K562 (cell line): Measurements from ENCODE around the gene PIBF1. TPM values are rescaled to one million over a fixed set of nuclear protein-coding genes. Genes with fewer than 3 reads are reported as not detected.

ENCODE experiments used
- ATAC-seq: fragments of 200-7000 bp; cut with Tn5 transposase; 3 replicates; pipeline ENCODE4 v1.9.1; 2020; ENCODE audit warnings: moderate library complexity
- BruUV-seq: library from RNA; stranded (reverse); fragments of 400-500 nt; replicated peaks from 2 replicates; lab custom pipeline; 2021; lab: Mats Ljungman, UMichigan
- CTCF ChIA-PET: fragments of 300-600 bp; formaldehyde crosslinking; extraction: SDS; loops from one replicate; lab custom pipeline; 2021; ENCODE audit warnings: low intra/inter-chr PET ratio; lab: Yijun Ruan, JAX
- POLR2A ChIA-PET: fragments of 300-600, 350-650 bp; sonication (Branson Sonifier 250); formaldehyde crosslinking; extraction: SDS; loops from one replicate; lab custom pipeline; 2021; ENCODE audit warnings: antibody characterized with exemption, inconsistent platforms; lab: Yijun Ruan, JAX
- DNase-seq, 4 experiments: peaks; one replicate each; pipeline versions ENCODE4 v3.0.0 to v3.0.0-alpha.2; 2011 to 2018; ENCODE audit warnings: low spot score in 3 of 4, mixed read lengths in 3 of 4; ENCODE audit errors: extremely low read depth in 1 of 4
- FAIRE-seq: peaks from 2 replicates; lab custom pipeline; 2011; peaks lifted over from hg19 to GRCh38; lab: Jason Lieb, UNC
- H2AFZ ChIP-seq: 2 replicates; pipeline ENCODE4 v1.6.0; 2011; ENCODE audit warnings: low read depth, low read length, control low read depth, inconsistent platforms
- H3K27ac ChIP-seq: fragments of 200-600 bp; 3 replicates; pipeline ENCODE4 v1.8.0; 2011; ENCODE audit warnings: low read depth, mild to moderate bottlenecking, control low read depth, inconsistent platforms, low read length, moderate library complexity, mixed read lengths; ENCODE audit errors: extremely low read depth
- H3K27me3 ChIP-seq, 2 experiments: fragments of 300-600 bp in 1 of 2; 2 replicates in 1 of 2; 3 replicates in 1 of 2; pipeline versions ENCODE4 v1.6.0 to v1.8.0; 2011; ENCODE audit warnings: inconsistent platforms in 2 of 2, low read length in 2 of 2, mild to moderate bottlenecking in 1 of 2, mixed read lengths in 1 of 2, moderate library complexity in 1 of 2; ENCODE audit not compliant: control insufficient read depth in 2 of 2, insufficient read depth in 2 of 2
- H3K36me3 ChIP-seq: fragments of 300-600 bp; 3 replicates; pipeline ENCODE4 v1.8.0; 2011; ENCODE audit warnings: mild to moderate bottlenecking, low read length, inconsistent platforms; ENCODE audit not compliant: control insufficient read depth, insufficient read depth
- H3K4me1 ChIP-seq, 2 experiments: fragments of 200-600 bp in 1 of 2; replicated peaks in 1 of 2; 2 replicates in 1 of 2; 3 replicates in 1 of 2; pipeline versions ENCODE4 v1.5.1 to v1.8.0; 2011; ENCODE audit warnings: inconsistent platforms in 2 of 2, low read length in 2 of 2, mild to moderate bottlenecking in 1 of 2, mixed read lengths in 1 of 2, moderate library complexity in 1 of 2; ENCODE audit not compliant: control insufficient read depth in 2 of 2, insufficient read depth in 2 of 2
- H3K4me2 ChIP-seq: 2 replicates; pipeline ENCODE4 v1.6.1; 2011; ENCODE audit warnings: low read length, control low read depth, inconsistent platforms, mixed read lengths; ENCODE audit not compliant: insufficient read depth
- H3K4me3 ChIP-seq: fragments of 200-600 bp; sonication (generic), shearing (Covaris generic); 2 replicates; pipeline ENCODE4 v1.5.1; 2016; ENCODE audit warnings: control low read depth, inconsistent platforms
- H3K79me2 ChIP-seq: fragments of 200-600 bp; 3 replicates; pipeline ENCODE4 v1.8.0; 2011; ENCODE audit warnings: low read length, inconsistent platforms; ENCODE audit not compliant: control insufficient read depth, insufficient read depth
- H3K9ac ChIP-seq, 2 experiments: 2 replicates each; pipeline versions ENCODE4 v1.6.0 to v1.6.1; 2011; ENCODE audit warnings: low read depth in 2 of 2, low read length in 2 of 2, control low read depth in 1 of 2, inconsistent platforms in 1 of 2, mild to moderate bottlenecking in 1 of 2, mixed read lengths in 1 of 2; ENCODE audit not compliant: insufficient read depth in 1 of 2
- H3K9me1 ChIP-seq: one replicate; pipeline ENCODE4 v1.6.0; 2011; ENCODE audit warnings: inconsistent platforms, mild to moderate bottlenecking, low read length, moderate library complexity; ENCODE audit not compliant: control insufficient read depth, insufficient read depth
- H3K9me3 ChIP-seq: replicated peaks from 2 replicates; pipeline ENCODE4 v1.5.1; 2011; ENCODE audit warnings: low read depth, low read length, inconsistent platforms; ENCODE audit not compliant: control insufficient read depth, insufficient read depth
- H4K20me1 ChIP-seq: replicated peaks from 2 replicates; pipeline ENCODE4 v1.6.1; 2011; ENCODE audit warnings: low read length, inconsistent platforms, mixed read lengths; ENCODE audit not compliant: control insufficient read depth, insufficient read depth
- GABPB1 ChIP-seq: sonication (generic); formaldehyde crosslinking; IDR thresholded peaks from 2 replicates; pipeline ENCODE4 v1.8.0; 2022; ENCODE audit warnings: mild to moderate bottlenecking, missing genetic modification reagents
- ILF3 ChIP-seq: fragments of 450-650 bp; IDR thresholded peaks from 2 replicates; pipeline ENCODE4 v1.6.1; 2018; ENCODE audit warnings: antibody characterized with exemption, mild to moderate bottlenecking, moderate library complexity, borderline replicate concordance
- LEF1 ChIP-seq: fragments of 450-650 bp; IDR thresholded peaks from 2 replicates; pipeline ENCODE4 v1.6.1; 2016; ENCODE audit warnings: mild to moderate bottlenecking
- NELFE ChIP-seq: IDR thresholded peaks from 2 replicates; pipeline ENCODE4 v1.6.1; 2011; ENCODE audit warnings: mild to moderate bottlenecking; ENCODE audit not compliant: insufficient read depth, insufficient read length
- PHF20 ChIP-seq: fragments of 450-650 bp; IDR thresholded peaks from 2 replicates; pipeline ENCODE4 v1.6.1; 2018; ENCODE audit not compliant: partially characterized antibody
- RBM17 ChIP-seq: fragments of 200-400 bp; formaldehyde crosslinking; IDR thresholded peaks from 2 replicates; pipeline ENCODE4 v1.6.1; 2017; ENCODE audit warnings: low read depth, mild to moderate bottlenecking, low read length, borderline replicate concordance
- RUNX1 ChIP-seq: sonication (generic); IDR thresholded peaks from 2 replicates; pipeline ENCODE4 v1.6.1; 2016; ENCODE audit warnings: antibody characterized with exemption, low read depth
- SREBF1 ChIP-seq: fragments of 150-350 bp; IDR thresholded peaks from 2 replicates; pipeline ENCODE4 v1.6.1; 2014; ENCODE audit warnings: antibody characterized with exemption, low read depth, low read length, borderline replicate concordance
- XRCC5 ChIP-seq: fragments of 200-400 bp; formaldehyde crosslinking; IDR thresholded peaks from 2 replicates; pipeline ENCODE4 v1.6.1; 2017; ENCODE audit warnings: low read depth, mild to moderate bottlenecking, low read length
- YBX1 ChIP-seq: fragments of 450-650 bp; IDR thresholded peaks from 2 replicates; pipeline ENCODE4 v1.7.1; 2016; ENCODE audit warnings: mild to moderate bottlenecking
- ZC3H4 ChIP-seq: sonication (generic); formaldehyde crosslinking; IDR thresholded peaks from 2 replicates; pipeline ENCODE4 v1.9.0; 2021; ENCODE audit warnings: missing genetic modification reagents, borderline replicate concordance
- ZNF668 ChIP-seq: fragments of 250-450 bp; sonication (Bioruptor Pico); IDR thresholded peaks from 2 replicates; pipeline ENCODE4 v1.8.0; 2022; ENCODE audit warnings: mild to moderate bottlenecking, inconsistent platforms
- ZNF707 ChIP-seq: fragments of 250-450 bp; sonication (Bioruptor Pico); conservative IDR thresholded peaks from 2 replicates; pipeline ENCODE4 v1.8.0; 2022; ENCODE audit warnings: inconsistent platforms, mild to moderate bottlenecking, moderate library complexity
- ZNF75A ChIP-seq: fragments of 450-650 bp; formaldehyde crosslinking; IDR thresholded peaks from 2 replicates; pipeline ENCODE4 v1.4.0; 2020; ENCODE audit warnings: mild to moderate bottlenecking
- WGBS: fragments of 100-300 bp; shearing (Covaris generic); methylation state at CpG from one replicate; pipeline ENCODE4 v1.1.6; 2016; ENCODE audit warnings: low coverage, mixed read lengths; ENCODE audit not compliant: insufficient coverage; ENCODE audit errors: missing lambda C conversion rate; 5-methylcytosine and 5-hydroxymethylcytosine counted together
- in situ Hi-C: fragments of 300-500 bp; cut with MboI; formaldehyde crosslinking; loops from 4 replicates; pipeline ENCODE4 v1.15.0; 2018; ENCODE audit warnings: inconsistent platforms, mixed read lengths
- intact Hi-C: fragments of 100-400 bp; cut with micrococcal nuclease; formaldehyde crosslinking; loops from 2 replicates; pipeline ENCODE4 v1.14.2; 2022
- polyA plus RNA-seq, 8 experiments: library from polyadenylated mRNA; depleted of rRNA in 4 of 8; stranded (reverse) in 5 of 8; unstranded in 3 of 8; fragments of >200 nt; fragmentation: Nextera tagmentation in 2 of 8; fragmentation: Illumina TruSeq in 1 of 8; extraction: Ambion mirVana in 2 of 8; extraction: Trizol in 1 of 8; gene quantifications; 2 replicates each; pipeline versions ENCODE4 v1.2.1 to v1.2.3, GENCODE V29; 2011 to 2014; ENCODE audit warnings: inconsistent platforms in 1 of 8, missing spikeins in 1 of 8
- total RNA-seq, 7 experiments: library from RNA; depleted of rRNA in 6 of 7; stranded (reverse); fragments of >200 nt in 6 of 7; fragmentation: Illumina TruSeq in 2 of 7; extraction: Trizol in 2 of 7; gene quantifications; 2 replicates each; pipeline versions ENCODE4 v1.2.1 to v1.2.3, GENCODE V29; 2011 to 2021; ENCODE audit warnings: low replicate concordance in 1 of 7
- TF ChIP-seq, protein P1 (sequence below): fragments of 250-450 bp; sonication (Bioruptor Pico); IDR thresholded peaks from 2 replicates; pipeline ENCODE4 v1.8.0; 2022; ENCODE audit warnings: moderate library complexity, mild to moderate bottlenecking, inconsistent platforms
- TF ChIP-seq, protein P2 (sequence below): sonication (generic); formaldehyde crosslinking; IDR thresholded peaks from 2 replicates; pipeline ENCODE4 v1.8.0; 2022; ENCODE audit warnings: mild to moderate bottlenecking, missing genetic modification reagents, borderline replicate concordance
- TF ChIP-seq, protein P3 (sequence below): fragments of 450-650 bp; formaldehyde crosslinking; IDR thresholded peaks from 2 replicates; pipeline ENCODE4 v1.4.0; 2020; ENCODE audit warnings: mild to moderate bottlenecking, mixed read lengths

Gene PIBF1
- total and polyA plus RNA-seq, 9 of the 15 experiments (the other 6 are each of a cell fraction or from before 2014, with no cell fraction given), result 9.1 to 28.8 (median 14.7) TPM

DNA sequence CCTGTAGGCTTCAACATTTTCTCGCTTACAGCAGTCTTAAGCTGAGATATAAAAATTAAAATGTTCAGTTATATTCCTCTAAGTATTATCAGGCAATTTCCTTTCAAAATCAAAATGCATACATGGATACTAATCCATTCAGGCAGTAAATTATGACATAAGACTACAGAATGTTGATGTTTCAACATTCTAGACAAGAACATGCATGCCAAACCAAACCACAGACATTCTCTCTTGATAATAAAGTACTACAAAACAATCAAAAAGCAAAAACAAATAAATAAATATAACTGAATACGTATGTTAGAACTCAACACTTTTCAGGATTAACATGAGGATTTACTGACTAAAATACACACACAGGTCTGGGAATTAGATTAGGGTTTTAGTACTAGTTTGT lies 7.9 kb upstream of the PIBF1 start:
- H3K9me3 ChIP-seq, result no peaks in the 10 kb centered on the region
- DNase-seq (no peak), ATAC-seq (no peak), FAIRE-seq (no peak)
- WGBS, result 85% methylated on average over 2 of the region's 2 CpGs
- H3K4me3 ChIP-seq, result no peak overlapping the region
- no peak overlapping the region for H3K4me2 ChIP-seq
- H3K27ac ChIP-seq, result no peak overlapping the region
- intact Hi-C loops, result no loop called here
- peaks cover 94% of the 10 kb centered on the region for H3K36me3 ChIP-seq
- no peaks in the 10 kb centered on the region for H4K20me1 ChIP-seq
- peaks cover 20% of the 10 kb centered on the region for H3K79me2 ChIP-seq
- no peaks in the 10 kb centered on the region for H3K27me3 ChIP-seq
- H2AFZ ChIP-seq, result no peak overlapping the region
- no peaks in the 10 kb centered on the region for H3K4me1 ChIP-seq
- H3K9me1 ChIP-seq, result no peaks in the 10 kb centered on the region
- BruUV-seq, result no TSS peak
- no peak overlapping the region for H3K9ac ChIP-seq
- ChIA-PET CTCF (no interaction called here), POLR2A (no interaction called here)
- TF ChIP-seq, protein P1, sequence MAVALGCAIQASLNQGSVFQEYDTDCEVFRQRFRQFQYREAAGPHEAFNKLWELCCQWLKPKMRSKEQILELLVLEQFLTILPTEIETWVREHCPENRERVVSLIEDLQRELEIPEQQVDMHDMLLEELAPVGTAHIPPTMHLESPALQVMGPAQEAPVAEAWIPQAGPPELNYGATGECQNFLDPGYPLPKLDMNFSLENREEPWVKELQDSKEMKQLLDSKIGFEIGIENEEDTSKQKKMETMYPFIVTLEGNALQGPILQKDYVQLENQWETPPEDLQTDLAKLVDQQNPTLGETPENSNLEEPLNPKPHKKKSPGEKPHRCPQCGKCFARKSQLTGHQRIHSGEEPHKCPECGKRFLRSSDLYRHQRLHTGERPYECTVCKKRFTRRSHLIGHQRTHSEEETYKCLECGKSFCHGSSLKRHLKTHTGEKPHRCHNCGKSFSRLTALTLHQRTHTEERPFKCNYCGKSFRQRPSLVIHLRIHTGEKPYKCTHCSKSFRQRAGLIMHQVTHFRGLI, result no peak
- no peak for TF ChIP-seq RUNX1
- no peak for TF ChIP-seq ZNF668 (CRISPR knock-in tag)
- TF ChIP-seq PHF20, result no peak
- TF ChIP-seq NELFE, result no peak
- TF ChIP-seq GABPB1, result no peak
- no peak for TF ChIP-seq SREBF1
- TF ChIP-seq ZNF75A, result no peak
- no peak for TF ChIP-seq RBM17
- no peak for TF ChIP-seq ILF3
- TF ChIP-seq, protein P2, sequence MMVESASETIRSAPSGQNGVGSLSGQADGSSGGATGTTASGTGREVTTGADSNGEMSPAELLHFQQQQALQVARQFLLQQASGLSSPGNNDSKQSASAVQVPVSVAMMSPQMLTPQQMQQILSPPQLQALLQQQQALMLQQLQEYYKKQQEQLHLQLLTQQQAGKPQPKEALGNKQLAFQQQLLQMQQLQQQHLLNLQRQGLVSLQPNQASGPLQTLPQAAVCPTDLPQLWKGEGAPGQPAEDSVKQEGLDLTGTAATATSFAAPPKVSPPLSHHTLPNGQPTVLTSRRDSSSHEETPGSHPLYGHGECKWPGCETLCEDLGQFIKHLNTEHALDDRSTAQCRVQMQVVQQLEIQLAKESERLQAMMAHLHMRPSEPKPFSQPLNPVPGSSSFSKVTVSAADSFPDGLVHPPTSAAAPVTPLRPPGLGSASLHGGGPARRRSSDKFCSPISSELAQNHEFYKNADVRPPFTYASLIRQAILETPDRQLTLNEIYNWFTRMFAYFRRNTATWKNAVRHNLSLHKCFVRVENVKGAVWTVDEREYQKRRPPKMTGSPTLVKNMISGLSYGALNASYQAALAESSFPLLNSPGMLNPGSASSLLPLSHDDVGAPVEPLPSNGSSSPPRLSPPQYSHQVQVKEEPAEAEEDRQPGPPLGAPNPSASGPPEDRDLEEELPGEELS (CRISPR knock-in tag), result no peak
- TF ChIP-seq ZC3H4, result no peak
- TF ChIP-seq, protein P3, sequence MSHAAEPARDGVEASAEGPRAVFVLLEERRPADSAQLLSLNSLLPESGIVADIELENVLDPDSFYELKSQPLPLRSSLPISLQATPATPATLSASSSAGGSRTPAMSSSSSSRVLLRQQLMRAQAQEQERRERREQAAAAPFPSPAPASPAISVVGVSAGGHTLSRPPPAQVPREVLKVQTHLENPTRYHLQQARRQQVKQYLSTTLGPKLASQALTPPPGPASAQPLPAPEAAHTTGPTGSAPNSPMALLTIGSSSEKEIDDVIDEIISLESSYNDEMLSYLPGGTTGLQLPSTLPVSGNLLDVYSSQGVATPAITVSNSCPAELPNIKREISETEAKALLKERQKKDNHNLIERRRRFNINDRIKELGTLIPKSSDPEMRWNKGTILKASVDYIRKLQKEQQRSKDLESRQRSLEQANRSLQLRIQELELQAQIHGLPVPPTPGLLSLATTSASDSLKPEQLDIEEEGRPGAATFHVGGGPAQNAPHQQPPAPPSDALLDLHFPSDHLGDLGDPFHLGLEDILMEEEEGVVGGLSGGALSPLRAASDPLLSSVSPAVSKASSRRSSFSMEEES (CRISPR knock-in tag), result no peak
- TF ChIP-seq YBX1, result no peak
- no peak for TF ChIP-seq ZNF707 (CRISPR knock-in tag)
- no peak for TF ChIP-seq LEF1
- TF ChIP-seq XRCC5, result no peak
- in situ Hi-C loops, result no loop called here
